Brain pericyte (primary cell): ENCODE results near the gene ELP4.

Experiments used
- DNase-seq: peaks from one replicate; pipeline ENCODE4 v3.0.0-alpha.2; 2012; ENCODE audit warnings: low read depth, low spot score

ELP4 gene

DNA sequence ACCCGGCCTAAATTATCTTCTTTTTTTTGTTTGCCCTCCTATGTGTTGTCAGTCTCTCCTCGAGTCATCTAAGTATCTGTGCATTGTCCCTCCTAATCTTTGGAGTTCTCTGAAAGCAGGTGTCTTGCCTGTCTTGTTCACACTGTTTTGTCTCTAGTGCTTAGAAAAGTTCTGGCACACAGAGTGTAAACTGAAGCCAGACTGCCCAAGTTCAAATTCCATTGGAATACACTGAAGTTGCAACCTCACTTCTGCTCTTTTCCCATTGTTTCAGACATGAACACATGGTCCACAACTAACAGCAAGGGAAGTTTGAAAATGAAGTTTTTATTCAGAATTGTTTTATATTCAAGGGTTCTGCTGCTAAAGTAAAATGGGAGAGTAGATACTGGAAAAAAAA lies 262.8 kb downstream of the ELP4 start:
- DNase-seq, result no peak

DNA sequence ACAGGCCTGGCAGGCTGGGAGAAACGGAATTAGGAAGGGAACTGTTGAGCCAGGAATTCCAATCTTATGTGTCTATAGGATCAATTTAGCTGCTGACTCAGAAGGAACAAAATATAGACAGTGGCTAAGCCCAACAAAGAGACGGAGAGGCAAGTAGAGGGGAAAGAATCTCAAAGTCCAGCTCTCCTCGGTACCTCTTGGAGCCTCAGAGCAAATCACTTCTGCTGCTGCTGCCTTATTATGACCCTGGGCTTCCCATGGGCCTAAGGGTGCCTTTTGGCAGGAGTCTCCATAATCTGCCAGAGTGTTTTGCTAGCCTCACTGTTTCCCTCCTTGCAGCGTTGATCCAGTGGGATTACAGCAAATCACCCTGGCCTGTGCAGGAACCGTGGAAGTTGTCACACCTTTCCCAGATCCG lies 269.8 kb downstream of the ELP4 start:
- DNase-seq, result no peak

DNA sequence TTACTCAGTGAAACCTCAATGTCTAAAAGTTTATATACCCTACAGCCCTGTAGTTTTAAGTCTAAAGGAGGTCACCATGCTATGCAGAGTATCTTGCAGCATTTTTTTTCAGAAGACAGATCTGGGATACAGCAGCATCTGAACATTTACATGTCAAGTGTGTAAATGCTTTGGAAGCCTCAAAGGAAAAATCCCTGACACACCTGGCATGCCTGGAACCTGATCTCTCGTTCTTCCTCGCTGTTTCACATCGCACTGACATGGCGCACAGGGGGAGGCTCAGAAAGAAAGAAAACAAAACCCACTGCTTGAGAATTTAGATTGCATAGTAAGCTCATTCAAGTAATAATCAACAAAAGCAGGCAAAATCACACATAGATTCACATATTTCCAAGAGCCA lies 270.5 kb downstream of the ELP4 start:
- DNase-seq, result no peak

DNA sequence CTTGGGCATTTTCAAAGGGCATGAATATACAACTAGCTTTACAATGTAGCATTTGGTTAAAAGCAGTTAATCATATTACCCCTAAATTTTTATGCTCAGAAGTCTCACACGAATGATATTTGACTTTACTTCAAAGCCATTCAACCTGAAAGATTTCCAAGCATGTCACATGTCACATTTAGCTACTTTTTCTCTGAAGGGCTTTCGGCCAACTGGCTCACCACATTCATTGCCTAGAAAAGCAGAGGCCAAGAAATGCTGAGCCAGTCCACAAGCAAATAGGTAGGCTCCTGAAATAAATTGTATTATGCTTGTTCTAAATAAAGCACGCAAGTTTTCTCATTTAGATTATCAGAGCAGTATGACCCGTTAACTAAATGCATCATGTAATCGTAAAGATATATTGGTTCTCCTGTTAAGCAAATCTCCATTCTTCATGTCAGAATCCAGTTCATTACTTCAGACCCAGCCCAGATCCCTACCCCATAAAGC lies 271.0 kb downstream of the ELP4 start:
- no peak for DNase-seq

DNA sequence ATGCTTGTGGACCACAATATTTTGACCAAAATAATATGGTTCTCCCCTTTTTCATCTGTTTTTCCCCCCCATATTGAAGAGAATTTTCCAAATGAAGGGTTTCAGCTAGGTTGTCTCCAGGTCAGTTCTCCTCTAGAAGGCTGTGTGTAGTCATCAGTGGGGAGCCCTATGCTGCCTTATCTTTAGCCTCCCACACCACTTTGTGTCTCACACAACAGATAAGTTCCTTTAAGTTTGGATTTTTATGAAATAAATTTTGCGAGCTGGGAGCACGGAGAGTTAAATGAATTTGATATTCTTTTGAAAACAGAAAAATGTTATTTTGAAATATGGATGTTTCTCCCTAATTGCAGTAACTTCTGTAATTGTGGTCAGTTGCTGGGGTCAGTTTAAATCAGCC lies 272.7 kb downstream of the ELP4 start:
- DNase-seq, result no peak

DNA sequence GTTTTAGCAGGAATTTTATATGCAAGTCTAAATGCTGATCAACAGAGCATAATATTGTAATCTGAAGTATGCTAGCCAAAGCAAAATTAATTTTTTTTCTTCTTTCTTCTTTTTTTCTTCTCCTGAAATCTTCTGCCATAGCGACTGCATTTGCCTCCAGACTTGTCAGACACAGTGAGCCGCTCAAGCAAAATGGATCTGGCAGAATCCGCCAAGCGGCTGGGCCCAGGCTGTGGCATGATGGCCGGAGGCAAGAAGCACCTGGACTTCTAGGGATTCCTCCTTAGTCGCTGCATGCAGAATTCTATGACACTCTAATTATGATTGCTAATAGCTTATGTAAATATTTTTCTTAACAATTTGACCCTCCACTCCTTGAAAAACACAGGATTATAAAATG lies 273.7 kb downstream of the ELP4 start:
- no peak for DNase-seq

DNA sequence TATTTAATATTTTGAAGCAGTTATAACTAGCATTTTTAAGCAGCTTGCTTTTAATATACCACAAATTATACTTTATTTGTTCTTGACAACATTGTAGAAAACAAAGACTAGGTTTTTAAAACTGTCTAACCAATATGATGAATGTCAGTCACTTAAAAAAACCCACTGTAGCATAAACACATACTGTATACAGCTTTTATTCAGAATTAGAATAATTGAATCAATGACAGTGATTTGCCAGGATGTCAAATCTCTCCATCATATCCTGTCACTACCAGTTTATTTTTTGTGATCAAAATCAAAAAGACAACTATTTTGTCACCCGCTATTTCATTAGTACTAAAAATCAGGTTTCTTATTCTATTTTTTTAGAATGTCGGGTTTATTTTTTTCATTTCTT lies 275.0 kb downstream of the ELP4 start:
- no peak for DNase-seq

DNA sequence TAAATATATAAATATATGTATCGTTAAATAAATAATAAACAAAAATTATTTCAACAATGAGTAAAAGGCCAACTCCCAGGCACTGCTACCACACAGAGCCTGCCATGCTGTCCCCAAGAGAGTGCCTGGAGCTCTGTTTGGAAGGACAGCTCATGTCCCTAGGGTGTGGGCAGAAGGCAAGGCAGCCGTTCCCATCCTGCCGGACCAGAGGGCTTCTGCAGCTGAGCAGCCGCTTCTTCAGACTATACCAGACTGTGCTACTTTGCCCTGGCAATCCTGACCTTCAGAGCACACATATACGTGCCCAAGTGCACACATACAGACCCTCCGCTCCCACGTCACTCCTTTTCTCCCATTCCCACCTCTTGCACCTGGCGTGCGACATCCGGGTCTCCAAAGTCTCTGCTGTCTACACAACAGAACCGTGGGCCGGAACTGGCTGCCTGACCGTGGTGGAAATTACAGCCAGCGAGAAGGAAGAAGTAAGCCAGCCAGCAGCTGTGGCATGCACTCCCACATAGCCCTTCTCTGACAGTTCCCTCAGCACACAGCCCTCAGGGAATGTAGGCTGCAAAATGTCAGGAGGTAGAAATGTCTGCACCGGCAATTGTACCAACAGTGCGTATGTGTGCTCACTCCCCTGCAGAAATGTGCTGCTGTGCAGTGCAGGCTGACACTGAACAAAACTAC lies 277.6 kb downstream of the ELP4 start:
- DNase-seq, result no peak

DNA sequence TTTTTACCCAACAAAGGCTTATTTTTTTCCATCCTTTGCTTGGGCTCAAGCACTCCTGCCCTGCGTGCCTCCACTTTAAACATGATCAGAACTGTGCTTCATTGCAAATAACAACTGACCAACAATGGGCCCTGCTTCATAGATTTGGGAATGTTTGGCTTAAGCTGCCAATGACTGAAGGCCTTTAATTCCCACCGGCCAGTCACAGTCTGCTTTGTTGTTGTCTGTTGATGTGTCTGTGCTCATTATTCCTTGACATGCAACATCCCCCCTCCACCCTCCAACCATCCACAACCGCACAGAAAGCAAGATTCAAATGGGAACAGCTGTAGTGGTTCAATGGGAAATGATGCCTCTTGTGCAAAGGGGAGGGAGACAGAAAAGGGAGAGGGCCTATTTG lies 278.5 kb downstream of the ELP4 start:
- no peak for DNase-seq

DNA sequence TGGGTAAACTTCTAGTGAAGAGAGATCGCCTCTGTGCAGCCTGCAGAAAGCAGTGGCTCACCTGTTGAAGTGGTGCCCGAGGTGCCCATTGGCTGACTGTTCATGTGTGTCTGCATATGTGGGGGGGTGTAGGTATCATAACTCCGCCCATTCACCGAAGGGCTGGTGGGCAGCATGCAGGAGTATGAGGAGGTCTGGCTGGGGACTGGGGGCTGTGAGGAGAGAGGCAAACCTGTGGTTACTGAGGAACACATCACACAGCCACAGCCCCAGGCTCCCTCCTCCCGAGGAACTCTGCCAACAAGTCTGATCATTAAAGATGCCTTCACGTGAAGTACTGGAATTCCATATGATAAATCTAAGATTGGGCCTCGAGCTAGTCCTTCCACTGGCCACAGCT lies 281.1 kb downstream of the ELP4 start:
- DNase-seq, result no peak

DNA sequence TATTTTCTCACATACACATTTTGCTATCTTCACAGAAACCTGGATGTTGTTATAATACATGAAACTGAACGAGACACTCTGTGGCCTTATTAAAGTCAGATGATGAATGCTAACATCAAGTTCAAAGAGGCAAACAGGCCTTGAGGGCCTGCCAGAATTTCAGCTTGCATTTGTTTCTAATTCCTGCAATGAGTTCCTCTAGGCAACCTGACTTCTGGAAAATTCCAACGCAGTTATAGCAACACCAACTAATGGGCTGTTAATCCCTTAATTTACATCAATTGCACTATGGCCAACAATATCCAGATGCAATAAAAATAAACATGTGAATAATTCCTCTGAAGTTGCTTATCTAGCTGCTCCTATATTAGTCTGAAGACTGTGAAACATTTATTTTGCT lies 282.5 kb downstream of the ELP4 start:
- no peak for DNase-seq

DNA sequence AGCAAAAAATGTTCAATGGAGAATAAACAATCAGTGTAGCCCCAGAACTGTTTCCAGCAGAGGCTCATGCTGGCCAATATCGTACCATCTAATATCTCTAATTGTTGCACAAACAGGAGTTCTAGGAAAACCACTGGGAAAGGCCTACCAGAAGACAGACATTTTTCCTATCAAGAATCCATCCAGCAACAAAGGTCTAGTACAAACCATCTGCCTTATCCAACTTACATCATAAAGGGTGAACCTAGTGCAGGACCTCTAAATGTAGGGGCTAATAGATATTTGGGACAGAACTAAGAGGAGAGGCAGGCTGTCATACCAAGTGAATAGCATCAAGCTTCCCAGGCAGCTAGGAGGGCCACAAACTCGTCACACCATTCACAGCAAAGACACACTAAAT lies 282.9 kb downstream of the ELP4 start:
- DNase-seq, result no peak

DNA sequence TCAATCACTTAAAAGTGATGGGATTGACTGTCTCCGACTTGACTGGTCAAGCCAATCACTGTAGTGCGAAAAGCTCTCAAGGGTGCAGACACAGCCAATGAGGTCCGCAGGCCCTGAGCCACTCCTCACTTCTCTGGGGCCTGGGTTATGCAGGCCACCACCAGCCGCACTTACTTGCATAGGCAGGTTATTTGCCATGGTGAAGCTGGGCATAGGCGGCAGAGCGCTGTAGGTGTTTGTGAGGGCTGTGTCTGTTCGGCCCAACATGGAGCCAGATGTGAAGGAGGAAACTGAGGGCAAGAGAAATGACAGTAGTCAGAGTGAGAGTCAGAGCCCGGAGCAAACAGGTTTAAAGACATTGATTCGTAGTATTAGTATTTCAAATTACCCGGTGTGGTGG lies 283.7 kb downstream of the ELP4 start:
- DNase-seq, result no peak

DNA sequence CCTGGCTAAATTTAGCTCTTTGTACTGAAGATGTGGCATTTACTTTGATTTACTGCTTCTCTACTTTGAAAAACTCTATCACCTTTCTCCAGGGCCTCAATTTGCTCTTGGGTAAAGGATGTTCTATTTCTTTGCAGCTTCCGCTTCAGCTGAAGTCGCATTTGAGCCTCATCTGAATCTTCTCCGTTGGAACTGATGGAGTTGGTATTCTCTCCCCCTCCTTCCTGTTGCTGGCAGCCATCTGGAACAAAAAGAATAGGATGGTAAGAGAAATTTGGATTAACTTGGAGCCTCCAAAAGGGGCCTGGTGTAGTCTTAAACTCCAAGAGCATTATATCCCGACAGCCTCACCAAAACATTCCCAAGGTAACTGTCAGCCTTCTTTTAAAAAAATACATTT lies 285.0 kb downstream of the ELP4 start:
- DNase-seq, result no peak

DNA sequence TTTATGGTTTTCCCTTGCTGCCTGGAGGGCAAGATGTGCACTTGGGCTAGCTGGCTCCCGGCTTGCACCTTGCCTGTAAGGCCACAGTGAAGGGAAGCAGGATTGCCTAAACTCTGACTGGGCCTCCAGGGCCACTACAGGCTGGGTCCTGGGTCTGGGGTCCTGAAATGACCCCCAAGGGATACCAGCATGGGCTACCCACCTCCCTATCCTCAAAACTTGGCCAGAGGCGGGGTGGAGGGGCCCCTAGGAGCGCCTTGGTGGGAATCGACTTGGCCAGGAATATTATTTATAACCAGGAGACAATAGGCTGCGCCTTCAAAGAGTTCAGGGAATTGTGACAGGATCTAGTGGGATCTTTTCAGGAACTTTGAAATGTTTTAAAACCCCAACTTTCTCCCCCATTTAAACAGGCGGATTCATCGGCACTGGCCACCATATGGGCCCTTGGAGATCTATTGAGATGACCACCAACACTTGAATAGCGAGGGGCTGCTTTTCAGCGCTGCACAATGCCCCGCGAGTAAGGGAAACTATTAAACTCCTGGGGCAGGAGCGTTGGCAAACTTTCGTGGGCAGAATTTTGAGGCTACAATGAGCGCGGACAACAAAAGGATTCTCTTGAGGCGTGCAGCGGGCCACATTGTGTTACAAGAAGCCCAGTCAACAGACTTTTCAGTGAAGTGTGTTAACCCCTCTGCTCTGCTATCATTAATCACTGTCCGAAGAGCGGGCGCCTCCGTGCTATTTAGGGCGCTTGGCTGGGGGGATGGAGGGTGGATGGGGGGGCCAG lies 286.3 kb downstream of the ELP4 start:
- DNase-seq, result no peak

DNA sequence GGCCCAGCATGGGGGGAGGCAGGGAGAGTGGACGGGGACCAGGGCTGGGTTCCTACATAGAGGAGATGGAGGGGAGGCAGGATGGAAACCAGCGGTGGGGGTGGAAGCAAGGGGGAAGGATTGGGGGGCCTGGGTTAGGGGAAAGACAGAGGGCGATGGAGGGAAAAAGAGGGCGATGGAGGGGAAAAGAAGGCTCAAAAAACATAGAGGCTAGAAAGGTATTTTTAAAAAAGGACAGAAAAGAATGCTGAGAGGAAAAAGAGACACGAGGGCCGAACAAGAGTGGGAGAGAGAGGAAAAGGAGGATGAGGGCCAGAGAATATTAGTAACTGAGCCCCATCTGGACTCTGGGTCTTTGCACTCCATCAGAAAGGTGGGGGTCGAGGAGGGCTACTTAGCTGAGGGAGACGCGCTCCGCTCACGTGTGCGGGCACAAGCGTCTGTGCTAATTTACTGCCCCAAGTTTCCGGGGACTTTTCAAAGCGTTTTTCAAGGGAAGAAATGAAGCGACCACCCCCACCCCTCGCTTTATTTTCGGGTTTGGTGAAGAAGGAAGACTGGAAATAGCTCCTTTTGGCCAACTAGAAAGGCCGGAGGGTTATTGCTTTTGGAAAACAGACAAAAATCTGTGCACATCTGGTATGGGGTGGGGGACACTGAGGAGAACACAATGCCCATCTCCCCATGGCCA lies 287.1 kb downstream of the ELP4 start:
- DNase-seq, result no peak

DNA sequence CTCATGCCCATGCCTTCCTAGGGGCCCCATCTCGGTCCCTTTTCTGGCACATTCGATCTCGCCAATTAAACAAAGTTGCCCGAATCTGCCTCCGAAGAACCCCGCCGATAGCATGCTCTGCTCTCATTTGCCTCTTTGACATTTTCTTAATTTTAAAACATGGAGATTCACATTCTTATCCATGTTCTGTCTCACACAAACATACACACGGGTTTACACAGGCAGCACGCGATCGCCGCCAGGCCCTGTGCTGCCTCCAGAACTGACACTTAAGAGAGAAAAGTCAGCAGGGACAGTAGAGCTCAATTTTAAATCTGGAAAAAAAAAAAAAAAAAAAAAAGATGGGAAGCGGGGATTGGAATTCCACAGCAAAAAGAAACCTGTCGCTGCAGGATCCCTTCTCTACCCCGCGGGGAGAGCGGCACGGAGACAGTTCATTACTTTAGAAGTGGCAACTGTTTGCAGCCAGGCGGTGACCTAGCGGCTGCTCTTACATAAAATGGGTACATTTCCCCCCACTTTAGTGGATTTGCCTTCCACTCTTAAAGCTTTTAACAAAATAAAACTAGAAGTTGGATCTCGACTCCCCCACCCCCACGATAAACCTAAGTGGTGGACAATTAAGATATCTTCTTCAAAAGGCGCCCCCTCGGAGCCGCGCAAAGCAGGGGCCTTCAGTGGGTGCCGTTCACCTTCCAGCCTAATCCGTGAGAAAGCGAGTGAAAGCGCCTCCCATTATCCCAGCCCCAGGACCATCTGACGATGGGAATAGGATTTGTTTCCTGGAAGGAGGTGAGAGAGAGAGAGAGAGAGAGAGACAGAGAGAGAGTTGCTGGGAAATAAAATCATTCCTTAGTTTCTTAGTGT lies 287.9 kb downstream of the ELP4 start:
- DNase-seq, result no peak

DNA sequence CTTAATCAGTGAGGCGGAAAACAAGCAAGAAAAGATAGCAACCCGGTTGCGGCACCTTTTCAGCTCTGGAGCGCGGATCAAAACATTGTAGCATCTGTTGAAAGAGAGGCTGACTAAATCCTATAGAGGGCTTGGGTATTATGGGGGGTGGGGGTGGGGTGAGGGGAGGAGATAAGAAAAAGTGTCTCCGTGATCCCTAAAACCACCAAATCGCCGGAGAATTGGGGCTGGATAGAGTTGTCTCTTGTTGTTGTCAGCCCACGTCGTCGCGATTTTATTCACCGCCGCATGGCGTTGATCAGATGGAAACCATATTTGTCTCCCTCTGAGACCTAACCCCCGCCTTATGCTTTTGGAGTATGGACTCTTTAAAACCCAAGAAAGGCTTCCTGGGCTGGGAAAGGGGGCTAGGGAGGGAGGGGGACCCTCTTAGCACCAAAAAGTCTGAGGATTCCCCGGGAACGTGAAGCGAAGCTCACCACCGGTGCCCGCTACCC lies 288.5 kb downstream of the ELP4 start:
- DNase-seq, result no peak

DNA sequence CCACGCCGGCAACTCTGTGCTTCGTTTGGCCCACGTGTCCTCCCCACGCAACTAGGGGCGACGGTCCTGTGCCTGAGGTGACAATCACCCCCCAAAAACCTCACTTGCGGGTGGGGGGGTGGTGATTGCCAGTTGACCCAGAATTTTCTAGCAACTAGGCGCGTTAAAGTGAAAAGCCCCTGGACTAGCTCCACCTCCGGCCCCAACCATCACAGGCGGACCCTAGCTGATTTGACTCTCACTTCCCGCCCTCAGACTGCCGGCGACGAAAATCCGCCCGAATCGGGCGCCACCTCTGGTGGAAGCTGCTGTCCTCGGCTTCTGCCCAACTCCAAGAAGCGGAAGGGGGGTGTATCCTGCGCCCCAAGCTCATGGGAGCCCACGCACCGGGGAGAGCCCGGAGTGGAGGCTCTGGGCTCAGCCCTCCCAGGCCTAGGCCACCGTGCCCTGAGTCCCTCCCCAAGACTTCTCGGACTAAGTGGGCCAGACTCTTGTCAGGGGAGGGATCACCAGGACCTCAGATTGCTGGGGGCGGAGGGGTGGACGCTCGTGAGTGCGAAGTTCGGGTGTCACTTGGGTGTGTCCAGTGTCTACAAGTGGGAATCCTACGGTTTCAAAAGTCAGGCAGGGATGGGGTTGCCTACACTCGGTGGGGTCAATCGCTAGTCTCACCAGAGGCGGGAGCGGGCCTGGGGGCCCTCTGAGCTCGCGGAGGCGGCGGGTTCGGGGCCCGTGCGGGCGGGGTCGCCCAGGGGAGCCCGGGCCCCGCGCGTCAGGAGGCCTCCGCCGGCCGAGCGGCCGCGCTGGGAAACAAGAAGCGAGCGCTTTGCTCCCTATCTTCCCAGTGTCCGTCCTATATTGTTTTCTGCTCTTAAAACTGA lies 289.2 kb downstream of the ELP4 start:
- no peak for DNase-seq
